DND-41 (cell line): ENCODE measurements around the gene RPS6KC1.
"Not testable (repeated sequence)": the region's sequence is repeated elsewhere in the genome, so short reads cannot be mapped to it uniquely, and the experiment has no call there.

ENCODE experiments used
- ATAC-seq: fragments of 200-7000 bp; cut with Tn5 transposase; 3 replicates; pipeline ENCODE4 v1.9.1; 2021; ENCODE audit warnings: low read depth; ENCODE audit not compliant: insufficient read depth
- DNase-seq: peaks from one replicate; pipeline ENCODE4 v3.0.0-alpha.2; 2020
- H2AFZ ChIP-seq: 2 replicates; pipeline ENCODE4 v1.6.0; 2012; ENCODE audit warnings: low read depth, low read length
- H3K27ac ChIP-seq: 2 replicates; pipeline ENCODE4 v1.5.1; 2012; ENCODE audit warnings: low read length, inconsistent platforms
- H3K27me3 ChIP-seq: fragments of 200-600 bp; sonication (generic); 2 replicates; pipeline ENCODE4 v1.6.0; 2012; ENCODE audit warnings: low read length, mild to moderate bottlenecking, inconsistent platforms; ENCODE audit not compliant: insufficient read depth, poor library complexity
- H3K36me3 ChIP-seq: 2 replicates; pipeline ENCODE4 v1.5.1; 2012; ENCODE audit warnings: low read length, inconsistent platforms; ENCODE audit not compliant: insufficient read depth
- H3K4me1 ChIP-seq: 2 replicates; pipeline ENCODE4 v1.5.1; 2012; ENCODE audit warnings: mild to moderate bottlenecking, low read length; ENCODE audit not compliant: insufficient read depth
- H3K4me2 ChIP-seq: 2 replicates; pipeline ENCODE4 v1.6.0; 2012; ENCODE audit warnings: mild to moderate bottlenecking, moderate library complexity, low read length, inconsistent platforms; ENCODE audit not compliant: insufficient read depth
- H3K4me3 ChIP-seq, 2 experiments: fragments of 200-600 bp in 1 of 2; shearing (Covaris generic) in 1 of 2; 2 replicates each; pipeline ENCODE4 v1.5.1; 2012 to 2016; ENCODE audit warnings: inconsistent platforms in 2 of 2, low read length in 2 of 2, mild to moderate bottlenecking in 2 of 2, low read depth in 1 of 2, moderate library complexity in 1 of 2
- H3K79me2 ChIP-seq: 2 replicates; pipeline ENCODE4 v1.6.0; 2012; ENCODE audit warnings: low read length, inconsistent platforms; ENCODE audit not compliant: insufficient read depth
- H3K9ac ChIP-seq: 2 replicates; pipeline ENCODE4 v1.6.0; 2012; ENCODE audit warnings: low read depth, mild to moderate bottlenecking, inconsistent platforms, low read length, moderate library complexity
- H3K9me3 ChIP-seq: 2 replicates; pipeline ENCODE4 v1.5.1; 2012; ENCODE audit warnings: low read length, moderate library complexity, mild to moderate bottlenecking, inconsistent platforms; ENCODE audit not compliant: insufficient read depth, severe bottlenecking
- H4K20me1 ChIP-seq: 2 replicates; pipeline ENCODE4 v1.6.0; 2012; ENCODE audit warnings: low read length; ENCODE audit not compliant: insufficient read depth
- EZH2 ChIP-seq: IDR thresholded peaks from 3 replicates; pipeline ENCODE4 v1.6.1; 2012; ENCODE audit warnings: borderline replicate concordance, low read depth, mild to moderate bottlenecking, moderate library complexity, low read length, inconsistent platforms; ENCODE audit not compliant: severe bottlenecking
- TF ChIP-seq, protein P1 (sequence below): IDR thresholded peaks from 2 replicates; pipeline ENCODE4 v1.5.1; 2012; ENCODE audit warnings: borderline replicate concordance, low read length, moderate library complexity, mild to moderate bottlenecking; ENCODE audit not compliant: poor library complexity, severe bottlenecking; ENCODE audit errors: extremely low read depth

RPS6KC1 gene

DNA sequence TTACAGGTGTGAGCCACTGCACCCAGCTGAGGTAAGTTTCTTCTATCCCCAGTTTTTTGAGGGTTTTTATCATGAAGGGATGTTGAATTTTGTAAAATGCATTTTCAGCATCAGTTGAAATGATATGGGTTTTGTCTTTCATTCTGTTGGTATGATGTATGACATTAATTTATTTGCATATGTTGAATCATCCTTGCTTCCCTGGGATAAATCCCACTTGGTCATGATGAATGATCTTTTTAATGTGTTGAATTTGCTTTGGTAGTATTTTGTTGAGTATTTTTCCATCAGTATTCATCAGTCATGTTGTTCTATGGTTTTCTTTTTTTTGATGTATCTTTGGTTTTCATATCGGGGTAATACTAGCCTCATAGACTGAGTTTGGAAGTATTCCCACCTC, 141.0 kb downstream of the RPS6KC1 start:
- Histone ChIP-seq H2AFZ (no peak overlapping the region), H3K27me3 (no peaks in the 10 kb centered on the region), H3K27ac (no peak overlapping the region), H3K79me2 (no peaks in the 10 kb centered on the region), H3K9ac (no peak overlapping the region), H4K20me1 (no peaks in the 10 kb centered on the region), H3K9me3 (peaks cover 1% of the 10 kb centered on the region), H3K4me2 (no peak overlapping the region), H3K36me3 (no peaks in the 10 kb centered on the region), H3K4me3 (no peak overlapping the region), H3K4me1 (no peaks in the 10 kb centered on the region)
- DNase-seq (no peak), ATAC-seq (no peak)
- no peak for TF ChIP-seq EZH2
- TF ChIP-seq, protein P1, sequence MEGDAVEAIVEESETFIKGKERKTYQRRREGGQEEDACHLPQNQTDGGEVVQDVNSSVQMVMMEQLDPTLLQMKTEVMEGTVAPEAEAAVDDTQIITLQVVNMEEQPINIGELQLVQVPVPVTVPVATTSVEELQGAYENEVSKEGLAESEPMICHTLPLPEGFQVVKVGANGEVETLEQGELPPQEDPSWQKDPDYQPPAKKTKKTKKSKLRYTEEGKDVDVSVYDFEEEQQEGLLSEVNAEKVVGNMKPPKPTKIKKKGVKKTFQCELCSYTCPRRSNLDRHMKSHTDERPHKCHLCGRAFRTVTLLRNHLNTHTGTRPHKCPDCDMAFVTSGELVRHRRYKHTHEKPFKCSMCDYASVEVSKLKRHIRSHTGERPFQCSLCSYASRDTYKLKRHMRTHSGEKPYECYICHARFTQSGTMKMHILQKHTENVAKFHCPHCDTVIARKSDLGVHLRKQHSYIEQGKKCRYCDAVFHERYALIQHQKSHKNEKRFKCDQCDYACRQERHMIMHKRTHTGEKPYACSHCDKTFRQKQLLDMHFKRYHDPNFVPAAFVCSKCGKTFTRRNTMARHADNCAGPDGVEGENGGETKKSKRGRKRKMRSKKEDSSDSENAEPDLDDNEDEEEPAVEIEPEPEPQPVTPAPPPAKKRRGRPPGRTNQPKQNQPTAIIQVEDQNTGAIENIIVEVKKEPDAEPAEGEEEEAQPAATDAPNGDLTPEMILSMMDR: no peak

DNA sequence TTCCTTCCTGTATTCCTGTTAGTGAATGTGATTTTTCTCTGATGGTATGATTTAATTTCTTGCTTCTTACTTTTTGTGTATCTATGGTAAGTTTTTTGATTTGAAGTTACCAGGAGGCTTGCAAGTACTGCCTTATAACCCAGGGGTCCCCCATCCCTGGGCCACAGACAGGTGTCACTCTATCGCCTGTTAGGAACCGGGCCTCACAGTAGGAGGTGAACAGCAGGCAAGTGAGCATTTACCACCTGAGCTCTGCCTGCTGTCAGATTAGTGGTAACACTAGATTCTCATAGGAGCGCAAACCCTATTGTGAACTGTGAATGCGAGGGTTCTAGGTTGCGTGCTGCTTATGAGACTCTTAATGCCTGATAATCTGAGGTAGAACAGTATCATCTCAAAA, 143.3 kb downstream of the RPS6KC1 start:
- TF ChIP-seq, protein P1: no peak
- TF ChIP-seq EZH2: no peak
- Histone ChIP-seq H4K20me1 (no peaks in the 10 kb centered on the region), H3K27ac (no peak overlapping the region)

DNA sequence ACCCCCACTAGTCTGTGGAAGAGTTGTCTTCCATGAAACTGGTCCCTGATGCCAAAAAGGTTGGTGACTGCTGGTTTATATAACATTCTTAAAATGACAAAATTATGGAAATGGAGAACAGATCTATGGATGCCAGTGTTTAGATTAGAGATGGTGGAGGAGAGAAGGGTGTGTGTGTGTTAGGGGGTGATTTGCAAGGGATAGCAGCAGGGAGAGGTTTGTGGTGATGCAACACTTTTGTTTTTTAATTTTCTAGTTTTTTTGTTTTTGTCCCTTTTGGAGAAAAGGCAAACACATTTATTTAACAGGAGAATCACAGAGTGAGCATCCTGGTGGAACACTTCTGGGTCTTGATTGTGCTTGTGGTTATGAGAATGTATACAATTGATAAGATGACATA, 143.8 kb downstream of the RPS6KC1 start:
- Histone ChIP-seq H3K27ac (no peak overlapping the region), H3K79me2 (no peaks in the 10 kb centered on the region), H3K4me2 (no peak overlapping the region), H3K9ac (no peak overlapping the region), H3K27me3 (no peaks in the 10 kb centered on the region), H2AFZ (no peak overlapping the region), H3K36me3 (peaks cover 13% of the 10 kb centered on the region; the same call in 1 of the 2 replicates), H3K4me1 (no peaks in the 10 kb centered on the region), H3K4me3 (no peak overlapping the region), H4K20me1 (no peaks in the 10 kb centered on the region), H3K9me3 (peaks cover 12% of the 10 kb centered on the region)
- ATAC-seq (no peak), DNase-seq (no peak)
- no peak for TF ChIP-seq EZH2
- TF ChIP-seq, protein P1: no peak

More for the DNA sequence above, 143.3 kb downstream of the RPS6KC1 start:
- no peaks in the 10 kb centered on the region for H3K4me1 ChIP-seq
- H3K4me3 ChIP-seq: no peak overlapping the region
- H3K79me2 ChIP-seq: no peaks in the 10 kb centered on the region
- DNase-seq: no peak
- peaks cover 9% of the 10 kb centered on the region; the same call in 1 of the 2 replicates for H3K36me3 ChIP-seq
- ATAC-seq: no peak
- no peak overlapping the region for H3K9ac ChIP-seq
- H3K27me3 ChIP-seq: no peaks in the 10 kb centered on the region
- no peak overlapping the region for H3K4me2 ChIP-seq
- H2AFZ ChIP-seq: no peak overlapping the region
- peaks cover 11% of the 10 kb centered on the region for H3K9me3 ChIP-seq

DNA sequence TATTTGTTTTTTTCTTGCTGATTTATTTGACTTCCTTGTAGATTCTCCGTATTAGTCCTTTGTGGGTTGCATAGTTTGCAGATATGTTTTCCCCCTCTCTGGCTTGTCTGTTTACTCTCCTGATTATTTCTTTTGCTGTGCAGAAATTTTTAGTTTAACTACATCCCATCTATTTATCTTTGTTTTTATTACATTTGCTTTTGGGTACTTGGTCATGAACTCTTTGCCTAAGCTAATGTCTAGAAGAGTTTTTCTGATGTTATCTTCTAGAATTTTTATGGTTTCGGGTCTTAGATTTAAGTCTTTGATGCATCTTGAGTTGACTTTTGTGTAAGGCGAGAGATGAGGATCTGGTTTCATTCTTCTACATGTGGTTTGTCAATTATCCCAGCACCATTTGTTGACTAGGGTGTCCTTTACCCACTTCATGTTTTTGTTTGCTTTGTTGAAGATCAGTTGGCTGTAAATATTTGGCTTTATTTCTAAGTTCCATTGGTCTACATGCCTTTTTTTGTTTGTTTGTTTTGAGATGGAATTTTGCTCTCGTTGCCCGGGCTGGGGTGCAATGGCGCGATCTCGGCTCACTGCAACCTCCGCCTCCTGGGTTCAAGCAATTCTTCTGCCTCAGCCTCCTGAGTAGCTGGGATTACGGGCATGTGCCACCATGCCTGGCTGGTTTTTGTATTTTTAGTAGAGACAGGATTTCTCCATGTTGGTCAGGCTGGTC, 145.4 kb downstream of the RPS6KC1 start:
- not testable (repeated sequence) for H3K79me2 ChIP-seq, H3K4me2 ChIP-seq, H3K4me3 ChIP-seq, H3K9ac ChIP-seq, H3K27me3 ChIP-seq, H3K4me1 ChIP-seq, ATAC-seq, H4K20me1 ChIP-seq, DNase-seq, H3K27ac ChIP-seq, H2AFZ ChIP-seq
- Histone ChIP-seq H3K36me3 (peaks cover 13% of the 10 kb centered on the region; the same call in 1 of the 2 replicates), H3K9me3 (peaks cover 12% of the 10 kb centered on the region)
